Measurements from ENCODE around the gene ANKMY1. TPM values are rescaled to one million over a fixed set of nuclear protein-coding genes. Genes with fewer than 3 reads are reported as not detected.

The ANKMY1 gene
- polyA plus RNA-seq, 2 of the 4 experiments (the other 2 are of a cell fraction), result 10.6 to 16.5 TPM

DNA sequence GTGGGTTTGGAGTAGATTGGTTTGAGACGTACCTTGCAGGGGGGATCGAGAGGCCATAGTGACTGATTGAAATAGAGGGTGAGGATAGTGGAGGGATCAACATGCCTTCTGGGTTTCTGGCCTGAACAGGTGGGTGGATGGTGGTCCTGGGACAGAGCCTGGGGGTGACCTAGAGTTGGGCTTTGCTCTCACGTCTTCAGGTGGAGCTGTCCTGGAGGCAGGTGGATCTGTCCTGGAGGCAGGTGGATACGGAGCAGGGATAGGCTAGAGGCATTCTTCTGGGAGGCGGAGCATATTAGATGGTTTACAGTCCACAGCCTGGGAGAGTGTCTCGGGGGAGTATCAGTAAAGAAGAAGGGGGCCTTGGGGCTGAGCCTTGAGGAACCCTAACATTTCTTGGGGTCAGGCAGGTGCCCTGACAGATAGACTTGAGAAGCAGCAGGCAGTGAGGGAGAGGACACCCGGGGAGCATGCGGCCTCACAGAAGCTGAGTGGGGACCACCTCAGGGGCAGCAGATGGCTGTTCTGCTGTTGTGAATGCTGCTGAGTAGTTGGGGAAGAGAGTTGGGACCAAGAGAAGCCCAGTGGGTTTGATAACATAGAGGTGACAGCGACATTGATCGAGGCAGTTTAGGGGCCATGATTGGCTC lies 30.3 kb upstream of the ANKMY1 start (continued):
- TF ChIP-seq HEYL (CRISPR knock-in tag; IDR thresholded peaks at IDR 0.05) (no peak), HOXB13 (CRISPR knock-in tag; IDR thresholded peaks at IDR 0.05; ENCODE audit: low read depth) (no peak), RARB (CRISPR knock-in tag; IDR thresholded peaks at IDR 0.05) (no peak), CHD4 (IDR thresholded peaks at IDR 0.05; ENCODE audit: borderline replicate concordance) (no peak), MAZ (IDR thresholded peaks at IDR 0.05; ENCODE audit: borderline replicate concordance, low read depth, low read length) (no peak), HDAC2 (IDR thresholded peaks at IDR 0.05) (no peak), MAFK (IDR thresholded peaks at IDR 0.05; ENCODE audit: partially characterized antibody) (no peak), FOXS1 (CRISPR knock-in tag; IDR thresholded peaks at IDR 0.05) (no peak)

DNA sequence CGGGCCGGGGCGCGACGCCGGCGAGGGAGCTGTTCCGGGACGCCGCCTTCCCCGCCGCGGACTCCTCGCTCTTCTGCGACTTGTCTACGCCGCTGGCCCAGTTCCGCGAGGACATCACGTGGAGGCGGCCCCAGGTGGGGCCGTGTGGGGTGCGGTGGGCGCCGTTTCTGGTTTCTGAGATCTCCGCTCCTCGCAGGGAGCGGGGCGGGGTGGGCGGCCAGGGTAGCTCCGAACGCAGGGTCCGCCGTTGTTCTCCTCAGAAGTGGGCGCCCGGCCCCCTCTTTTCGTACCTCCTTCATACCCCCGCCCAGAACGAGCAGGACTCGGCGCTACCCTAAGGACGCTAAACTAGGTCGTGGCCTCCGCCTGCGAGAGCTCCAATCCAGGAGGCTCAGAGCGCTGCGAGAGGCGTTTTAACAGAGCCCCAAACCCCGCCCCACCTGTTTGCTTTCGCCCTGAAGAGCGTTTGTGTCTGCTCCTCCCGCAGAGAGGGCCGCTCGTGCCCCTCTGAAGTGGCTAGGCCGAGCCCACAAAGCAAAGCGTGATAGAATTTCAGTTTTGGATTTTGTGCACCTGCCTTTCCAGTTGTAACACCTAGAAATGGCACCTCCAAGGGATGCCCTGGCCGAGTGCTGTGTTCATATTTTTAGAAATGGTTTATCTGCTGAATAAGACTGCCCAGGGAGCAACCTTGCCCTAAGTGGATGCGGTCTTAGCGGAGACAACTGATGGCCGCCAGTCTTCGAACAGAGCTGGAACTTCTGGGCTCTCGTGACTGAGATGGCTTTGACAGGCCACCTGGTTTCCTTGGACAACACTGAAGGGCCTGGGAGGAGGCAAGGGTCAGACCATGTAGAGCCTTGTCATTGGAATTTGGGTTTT lies 29.4 kb upstream of the ANKMY1 start:
- TF ChIP-seq, protein P1, sequence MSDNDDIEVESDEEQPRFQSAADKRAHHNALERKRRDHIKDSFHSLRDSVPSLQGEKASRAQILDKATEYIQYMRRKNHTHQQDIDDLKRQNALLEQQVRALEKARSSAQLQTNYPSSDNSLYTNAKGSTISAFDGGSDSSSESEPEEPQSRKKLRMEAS (IDR thresholded peaks at IDR 0.05), result peak; percentile 8; the same call in 1 of the 2 replicates
- TF ChIP-seq NPAS2 (CRISPR knock-in tag; IDR thresholded peaks at IDR 0.05; ENCODE audit: borderline replicate concordance), result no peak
- Histone ChIP-seq H3K4me3 (peak overlapping the region; percentile 82), H3K27ac (peak overlapping the region; percentile 95 to 96), H3K4me1 (peaks cover 23% of the 10 kb centered on the region), H3K9me3 (no peaks in the 10 kb centered on the region), H3K4me2 (peak overlapping the region; percentile 99)
- 16% methylated on average over 32 of the region's 62 CpGs for WGBS (ENCODE audit: missing lambda C conversion rate)
- ATAC-seq (peak; percentile 41 to 59), FAIRE-seq (no peak), DNase-seq (ENCODE audit: low read depth in 1 of 2, low spot score in 1 of 2) (no peak)
- POLR2A ChIA-PET, result interaction anchor here (0.6 to 3.2 kb wide), 14 partner anchors 11 to 728 kb away, joined by 3 to 38 read pairs (median 4); partner anchors contain the start of genes DUSP28, HDLBP, MTERF4 and PASK
- CTCF ChIA-PET, result interaction anchor here (1.2 to 3.9 kb wide), 6 partner anchors 11 to 264 kb away, joined by 3 to 35 read pairs (median 5); partner anchors contain the start of gene RNPEPL1

DNA sequence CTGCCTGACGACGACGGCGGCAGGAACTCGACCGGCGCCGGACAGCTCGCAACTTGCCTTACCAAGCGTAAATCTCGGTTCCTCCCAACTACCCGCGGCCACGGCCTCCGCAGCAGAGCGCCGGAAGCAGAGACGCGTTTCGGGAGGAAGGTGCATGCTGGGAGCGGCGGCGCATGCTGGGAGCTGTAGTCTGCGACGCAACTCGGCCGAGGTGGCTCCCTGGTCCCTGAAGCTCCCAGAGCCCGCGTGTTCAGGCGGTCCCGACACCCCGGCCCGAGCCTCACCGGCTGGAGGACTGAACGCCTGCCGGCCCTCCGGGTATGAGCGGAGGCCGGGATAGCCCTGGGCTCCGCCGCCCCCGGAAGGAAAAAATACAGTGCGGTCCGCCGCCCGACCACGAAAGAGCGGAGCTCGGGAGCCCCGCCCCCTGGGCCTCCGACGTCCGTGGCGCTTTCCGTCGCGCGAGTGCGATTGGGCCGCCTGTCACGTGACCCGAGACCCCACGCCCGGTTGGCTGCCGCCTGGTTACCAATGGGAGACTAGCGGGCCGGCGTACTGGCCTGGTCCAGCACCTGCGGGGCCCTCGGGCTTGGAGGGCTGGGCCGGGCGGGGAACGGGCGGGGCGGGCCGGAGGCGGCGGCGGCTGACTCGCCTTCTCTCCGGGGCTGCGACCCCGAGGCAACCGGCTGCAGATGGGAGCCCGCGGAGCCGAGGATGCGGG lies 28.6 kb upstream of the ANKMY1 start, which contains the start of gene CAPN10:
Gene CAPN10 (plus strand): TSS at position 537 of the 721 bp plus-strand sequence. CDS start 178 bp downstream, at position 715.
- CTCF ChIA-PET, result interaction anchor here (1.1 to 3.9 kb wide), 9 partner anchors 9 to 254 kb away, joined by 3 to 35 read pairs (median 4); partner anchors contain the start of gene RNPEPL1
- Histone ChIP-seq H3K4me1 (peaks cover 23% of the 10 kb centered on the region), H3K27ac (peak within 1 kb of the TSS; percentile 95 to 96), H3K4me2 (peak within 1 kb of the TSS; percentile 99), H3K9me3 (no peaks in the 10 kb centered on the region), H3K4me3 (peak within 1 kb of the TSS; percentile 82)
- FAIRE-seq (no peak), ATAC-seq (peak; percentile 94 to 96), DNase-seq (ENCODE audit: low read depth in 1 of 2, low spot score in 1 of 2) (peak; percentile 88 to 95)
- POLR2A ChIA-PET, result interaction anchor here (0.6 to 3.2 kb wide), 13 partner anchors 10 to 729 kb away, joined by 3 to 38 read pairs (median 3); partner anchors contain the start of genes DUSP28, HDLBP, MTERF4 and PASK
- WGBS (ENCODE audit: missing lambda C conversion rate), result 0% methylated on average over 4 of the region's 88 CpGs
- TF ChIP-seq RCOR1 (IDR thresholded peaks at IDR 0.05; ENCODE audit: low read depth, low read length) (no peak), JUN (IDR thresholded peaks at IDR 0.05) (peak in 1 of 2 experiments; percentile 80), TFCP2L1 (CRISPR knock-in tag; IDR thresholded peaks at IDR 0.05) (0 out of 2 replicates have a peak, but pooled peaks have one; percentile 49), ZSCAN20 (CRISPR knock-in tag; IDR thresholded peaks at IDR 0.05) (no peak), MAFK (IDR thresholded peaks at IDR 0.05; ENCODE audit: partially characterized antibody) (no peak), GATA3 (IDR thresholded peaks at IDR 0.05; ENCODE audit: borderline replicate concordance) (0 out of 2 replicates have a peak, but pooled peaks have one; percentile 13), RARB (CRISPR knock-in tag; IDR thresholded peaks at IDR 0.05) (no peak), HOXB13 (CRISPR knock-in tag; IDR thresholded peaks at IDR 0.05; ENCODE audit: low read depth) (no peak), PHF8 (IDR thresholded peaks at IDR 0.05; ENCODE audit: borderline replicate concordance, low read depth) (peak; percentile 91), ZFP36 (IDR thresholded peaks at IDR 0.05; ENCODE audit: borderline replicate concordance, partially characterized antibody) (no peak), BHLHE40 (IDR thresholded peaks at IDR 0.05; ENCODE audit: low read depth, low read length) (no peak), NFE2L2 (conservative IDR thresholded peaks at IDR 0.05; ENCODE audit: low read length) (no peak), CHD4 (IDR thresholded peaks at IDR 0.05; ENCODE audit: borderline replicate concordance) (no peak)
- TF ChIP-seq, protein P2, sequence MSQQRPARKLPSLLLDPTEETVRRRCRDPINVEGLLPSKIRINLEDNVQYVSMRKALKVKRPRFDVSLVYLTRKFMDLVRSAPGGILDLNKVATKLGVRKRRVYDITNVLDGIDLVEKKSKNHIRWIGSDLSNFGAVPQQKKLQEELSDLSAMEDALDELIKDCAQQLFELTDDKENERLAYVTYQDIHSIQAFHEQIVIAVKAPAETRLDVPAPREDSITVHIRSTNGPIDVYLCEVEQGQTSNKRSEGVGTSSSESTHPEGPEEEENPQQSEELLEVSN (IDR thresholded peaks at IDR 0.05; ENCODE audit: borderline replicate concordance, low read depth), result peak; percentile 51; the same call in 1 of the 2 replicates
- TF ChIP-seq, protein P3, sequence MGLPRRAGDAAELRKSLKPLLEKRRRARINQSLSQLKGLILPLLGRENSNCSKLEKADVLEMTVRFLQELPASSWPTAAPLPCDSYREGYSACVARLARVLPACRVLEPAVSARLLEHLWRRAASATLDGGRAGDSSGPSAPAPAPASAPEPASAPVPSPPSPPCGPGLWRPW (IDR thresholded peaks at IDR 0.05), result no peak
- TF ChIP-seq, protein P4, sequence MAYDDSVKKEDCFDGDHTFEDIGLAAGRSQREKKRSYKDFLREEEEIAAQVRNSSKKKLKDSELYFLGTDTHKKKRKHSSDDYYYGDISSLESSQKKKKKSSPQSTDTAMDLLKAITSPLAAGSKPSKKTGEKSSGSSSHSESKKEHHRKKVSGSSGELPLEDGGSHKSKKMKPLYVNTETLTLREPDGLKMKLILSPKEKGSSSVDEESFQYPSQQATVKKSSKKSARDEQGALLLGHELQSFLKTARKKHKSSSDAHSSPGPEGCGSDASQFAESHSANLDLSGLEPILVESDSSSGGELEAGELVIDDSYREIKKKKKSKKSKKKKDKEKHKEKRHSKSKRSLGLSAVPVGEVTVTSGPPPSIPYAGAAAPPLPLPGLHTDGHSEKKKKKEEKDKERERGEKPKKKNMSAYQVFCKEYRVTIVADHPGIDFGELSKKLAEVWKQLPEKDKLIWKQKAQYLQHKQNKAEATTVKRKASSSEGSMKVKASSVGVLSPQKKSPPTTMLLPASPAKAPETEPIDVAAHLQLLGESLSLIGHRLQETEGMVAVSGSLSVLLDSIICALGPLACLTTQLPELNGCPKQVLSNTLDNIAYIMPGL (CRISPR knock-in tag; IDR thresholded peaks at IDR 0.05; ENCODE audit: borderline replicate concordance), result no peak
- TF ChIP-seq, protein P5, sequence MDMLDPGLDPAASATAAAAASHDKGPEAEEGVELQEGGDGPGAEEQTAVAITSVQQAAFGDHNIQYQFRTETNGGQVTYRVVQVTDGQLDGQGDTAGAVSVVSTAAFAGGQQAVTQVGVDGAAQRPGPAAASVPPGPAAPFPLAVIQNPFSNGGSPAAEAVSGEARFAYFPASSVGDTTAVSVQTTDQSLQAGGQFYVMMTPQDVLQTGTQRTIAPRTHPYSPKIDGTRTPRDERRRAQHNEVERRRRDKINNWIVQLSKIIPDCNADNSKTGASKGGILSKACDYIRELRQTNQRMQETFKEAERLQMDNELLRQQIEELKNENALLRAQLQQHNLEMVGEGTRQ (IDR thresholded peaks at IDR 0.05), result peak; percentile 96
- TF ChIP-seq, protein P1 (IDR thresholded peaks at IDR 0.05), result peak; percentile 73
- TF ChIP-seq, protein P6, sequence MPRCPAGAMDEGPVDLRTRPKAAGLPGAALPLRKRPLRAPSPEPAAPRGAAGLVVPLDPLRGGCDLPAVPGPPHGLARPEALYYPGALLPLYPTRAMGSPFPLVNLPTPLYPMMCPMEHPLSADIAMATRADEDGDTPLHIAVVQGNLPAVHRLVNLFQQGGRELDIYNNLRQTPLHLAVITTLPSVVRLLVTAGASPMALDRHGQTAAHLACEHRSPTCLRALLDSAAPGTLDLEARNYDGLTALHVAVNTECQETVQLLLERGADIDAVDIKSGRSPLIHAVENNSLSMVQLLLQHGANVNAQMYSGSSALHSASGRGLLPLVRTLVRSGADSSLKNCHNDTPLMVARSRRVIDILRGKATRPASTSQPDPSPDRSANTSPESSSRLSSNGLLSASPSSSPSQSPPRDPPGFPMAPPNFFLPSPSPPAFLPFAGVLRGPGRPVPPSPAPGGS (IDR thresholded peaks at IDR 0.05), result 0 out of 3 replicates have a peak, but pooled peaks have one; percentile 55
